HUES48 (cell line): ENCODE data around the gene ANKAR.

Experiments
- H3K27ac ChIP-seq: one replicate; pipeline ENCODE4 v1.7.0; 2013; ENCODE audit warnings: low read depth, low read length, inconsistent platforms
- H3K27me3 ChIP-seq: 2 replicates; pipeline ENCODE4 v1.6.1; 2013; ENCODE audit warnings: mild to moderate bottlenecking, low read length; ENCODE audit not compliant: control insufficient read depth, insufficient read depth
- H3K36me3 ChIP-seq: 2 replicates; pipeline ENCODE4 v1.6.1; 2013; ENCODE audit warnings: low read length; ENCODE audit not compliant: control insufficient read depth, insufficient read depth
- H3K4me1 ChIP-seq: 2 replicates; pipeline ENCODE4 v1.6.1; 2013; ENCODE audit warnings: mild to moderate bottlenecking, low read length; ENCODE audit not compliant: control insufficient read depth, insufficient read depth
- H3K4me3 ChIP-seq: 2 replicates; pipeline ENCODE4 v1.5.1; 2013; ENCODE audit warnings: mild to moderate bottlenecking, low read depth, low read length
- H3K9ac ChIP-seq: 2 replicates; pipeline ENCODE4 v1.6.1; 2013; ENCODE audit warnings: mild to moderate bottlenecking, low read depth, low read length, moderate library complexity
- H3K9me3 ChIP-seq: 2 replicates; pipeline ENCODE4 v1.6.1; 2013; ENCODE audit warnings: low read length; ENCODE audit not compliant: control insufficient read depth, insufficient read depth

Gene ANKAR, protein sequence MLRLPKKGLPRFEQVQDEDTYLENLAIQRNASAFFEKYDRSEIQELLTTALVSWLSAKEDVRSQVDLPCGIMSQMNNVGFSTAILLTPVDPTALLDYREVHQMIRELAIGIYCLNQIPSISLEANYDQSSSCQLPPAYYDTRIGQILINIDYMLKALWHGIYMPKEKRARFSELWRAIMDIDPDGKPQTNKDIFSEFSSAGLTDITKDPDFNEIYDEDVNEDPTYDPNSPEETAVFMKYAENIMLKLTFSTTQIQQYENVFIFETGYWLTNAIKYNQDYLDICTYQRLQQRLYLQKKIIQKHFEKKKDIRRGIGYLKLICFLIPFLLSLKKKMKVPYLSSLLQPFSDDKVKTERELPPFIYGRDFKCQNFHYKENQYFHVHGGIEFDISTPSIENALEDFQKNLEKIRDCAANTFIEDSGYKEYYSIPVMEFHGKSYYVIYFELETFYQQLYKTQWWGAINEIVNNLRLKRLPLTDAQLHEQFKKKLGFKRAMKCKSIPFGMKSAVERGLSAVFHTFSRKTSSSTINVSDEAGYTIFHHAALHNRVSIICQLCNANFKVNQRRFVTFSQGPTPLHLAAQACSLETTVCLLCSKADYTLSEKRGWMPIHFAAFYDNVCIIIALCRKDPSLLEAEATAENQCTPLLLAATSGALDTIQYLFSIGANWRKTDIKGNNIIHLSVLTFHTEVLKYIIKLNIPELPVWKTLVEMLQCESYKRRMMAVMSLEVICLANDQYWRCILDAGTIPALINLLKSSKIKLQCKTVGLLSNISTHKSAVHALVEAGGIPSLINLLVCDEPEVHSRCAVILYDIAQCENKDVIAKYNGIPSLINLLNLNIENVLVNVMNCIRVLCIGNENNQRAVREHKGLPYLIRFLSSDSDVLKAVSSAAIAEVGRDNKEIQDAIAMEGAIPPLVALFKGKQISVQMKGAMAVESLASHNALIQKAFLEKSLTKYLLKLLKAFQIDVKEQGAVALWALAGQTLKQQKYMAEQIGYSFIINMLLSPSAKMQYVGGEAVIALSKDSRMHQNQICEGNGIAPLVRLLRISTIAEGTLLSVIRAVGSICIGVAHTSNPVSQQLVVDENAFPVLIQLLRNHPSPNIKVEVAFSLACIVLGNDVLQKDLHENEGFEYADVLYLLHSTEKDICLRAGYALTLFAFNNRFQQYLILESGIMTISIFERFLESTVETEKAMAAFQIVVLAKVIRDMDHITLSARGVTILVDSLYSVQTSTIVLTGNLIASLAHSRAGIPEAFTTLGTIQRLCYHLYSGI (N-terminal part only)

GRCh38 chr2:189674374-189675112 is at the start of gene ANKAR:
ANKAR (plus strand) TSS chr2:189674670; CDS start chr2:189676491, 1,821 bp downstream.
- Histone ChIP-seq H3K36me3 (peaks cover 26% of the 10 kb centered on the region), H3K4me1 (0 out of 2 replicates have a peak, but pooled peaks cover 5% of the 10 kb centered on the region), H3K4me3 (peak within 1 kb of the TSS; percentile 89), H3K9ac (peak within 1 kb of the TSS; percentile 84), H3K9me3 (no peaks in the 10 kb centered on the region), H3K27me3 (0 out of 2 replicates have a peak, but pooled peaks cover 4% of the 10 kb centered on the region), H3K27ac (peak within 1 kb of the TSS; percentile 52)

DNA sequence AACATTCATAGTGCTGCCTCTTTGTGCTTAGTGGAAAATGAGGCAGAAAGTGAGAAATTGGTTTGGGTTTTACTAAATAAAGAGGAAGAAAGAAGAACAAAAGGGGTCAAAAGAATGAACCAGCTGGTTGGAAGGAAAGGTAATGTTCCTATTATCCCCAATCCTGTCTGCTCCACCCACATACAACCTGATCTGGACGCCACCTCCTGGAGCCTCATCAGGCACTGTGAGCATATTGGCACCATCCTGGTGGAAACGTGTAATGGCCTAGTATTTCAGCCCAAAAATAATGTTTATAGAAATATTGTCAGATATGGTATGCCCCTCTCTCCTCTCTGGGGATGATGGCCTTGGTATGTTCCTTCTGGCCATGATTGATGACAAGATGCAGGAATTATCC is 48.8 kb upstream of the ANKAR start:
- H3K4me3 ChIP-seq, result no peak overlapping the region
- no peaks in the 10 kb centered on the region for H3K9me3 ChIP-seq
- no peaks in the 10 kb centered on the region for H3K27me3 ChIP-seq
- no peaks in the 10 kb centered on the region for H3K36me3 ChIP-seq
- no peak overlapping the region for H3K9ac ChIP-seq
- no peak overlapping the region for H3K27ac ChIP-seq
- H3K4me1 ChIP-seq, result peaks cover 13% of the 10 kb centered on the region

- Histone ChIP-seq H3K4me3 (no peak overlapping the region), H3K27ac (no peak overlapping the region), H3K4me1 (peaks cover 13% of the 10 kb centered on the region), H3K27me3 (no peaks in the 10 kb centered on the region), H3K9me3 (no peaks in the 10 kb centered on the region), H3K36me3 (no peaks in the 10 kb centered on the region), H3K9ac (no peak overlapping the region)
These were observed 46.7 kb upstream of the ANKAR start for GRCh38 chr2:189627789-189628188.

DNA sequence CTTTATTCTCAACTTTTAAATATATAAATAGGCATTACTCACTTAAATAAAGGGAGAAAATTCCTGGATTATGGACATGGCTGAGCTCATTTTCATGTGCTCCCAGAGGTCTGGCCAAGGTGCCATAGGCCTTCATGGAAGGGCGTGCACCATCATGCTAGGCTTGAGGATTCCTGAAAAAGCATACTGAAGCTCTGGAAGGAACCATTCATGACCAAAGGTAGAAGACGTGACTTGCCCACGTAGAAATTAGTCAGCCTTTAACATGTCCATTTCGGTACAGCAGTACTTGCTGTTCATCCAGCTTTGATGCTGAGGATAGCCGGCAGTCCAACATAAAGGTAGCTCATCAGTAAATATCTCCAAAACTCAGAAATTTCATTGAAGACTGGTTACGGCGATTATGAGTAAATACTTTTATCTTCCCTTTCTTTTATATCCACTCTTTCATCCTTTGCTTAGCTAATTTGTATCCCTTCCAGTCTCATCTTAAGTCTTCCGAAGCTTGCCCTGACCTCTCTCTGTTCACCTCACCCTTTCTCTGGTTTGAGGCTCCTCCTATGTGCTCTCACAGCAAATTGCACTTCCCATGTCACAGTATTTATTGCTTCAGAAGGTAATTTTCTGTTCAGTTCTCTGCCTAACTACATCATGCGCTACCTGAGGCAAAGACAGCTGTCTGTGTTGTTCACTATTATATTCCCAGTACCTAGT is 45.5 kb upstream of the ANKAR start:
- no peaks in the 10 kb centered on the region for H3K9me3 ChIP-seq
- H3K36me3 ChIP-seq, result no peaks in the 10 kb centered on the region
- no peaks in the 10 kb centered on the region for H3K27me3 ChIP-seq
- H3K4me1 ChIP-seq, result peaks cover 13% of the 10 kb centered on the region
- no peak overlapping the region for H3K27ac ChIP-seq
- H3K9ac ChIP-seq, result no peak overlapping the region
- no peak overlapping the region for H3K4me3 ChIP-seq

- no peaks in the 10 kb centered on the region for H3K36me3 ChIP-seq
- no peak overlapping the region for H3K4me3 ChIP-seq
- peaks cover 5% of the 10 kb centered on the region; the same call in 1 of the 2 replicates for H3K4me1 ChIP-seq
- no peak overlapping the region for H3K27ac ChIP-seq
- H3K27me3 ChIP-seq, result no peaks in the 10 kb centered on the region
- no peak overlapping the region for H3K9ac ChIP-seq
- no peaks in the 10 kb centered on the region for H3K9me3 ChIP-seq
These were observed 44.7 kb upstream of the ANKAR start for GRCh38 chr2:189629531-189630453.

GRCh38 chr2:189631849-189632248 is 42.6 kb upstream of the ANKAR start:
- Histone ChIP-seq H3K4me1 (peaks cover 5% of the 10 kb centered on the region; the same call in 1 of the 2 replicates), H3K27ac (no peak overlapping the region), H3K9me3 (no peaks in the 10 kb centered on the region), H3K9ac (no peak overlapping the region), H3K27me3 (no peaks in the 10 kb centered on the region), H3K36me3 (no peaks in the 10 kb centered on the region), H3K4me3 (no peak overlapping the region)

- Histone ChIP-seq H3K27me3 (no peaks in the 10 kb centered on the region), H3K4me3 (no peak overlapping the region), H3K27ac (no peak overlapping the region), H3K36me3 (no peaks in the 10 kb centered on the region), H3K9me3 (no peaks in the 10 kb centered on the region), H3K4me1 (peaks cover 5% of the 10 kb centered on the region; the same call in 1 of the 2 replicates), H3K9ac (no peak overlapping the region)
These were observed 41.1 kb upstream of the ANKAR start for GRCh38 chr2:189633392-189633811.

- Histone ChIP-seq H3K9ac (no peak overlapping the region), H3K4me1 (no peaks in the 10 kb centered on the region), H3K36me3 (no peaks in the 10 kb centered on the region), H3K27ac (no peak overlapping the region), H3K27me3 (no peaks in the 10 kb centered on the region), H3K4me3 (no peak overlapping the region), H3K9me3 (no peaks in the 10 kb centered on the region)
These were observed 39.1 kb upstream of the ANKAR start for GRCh38 chr2:189635353-189635752.

DNA sequence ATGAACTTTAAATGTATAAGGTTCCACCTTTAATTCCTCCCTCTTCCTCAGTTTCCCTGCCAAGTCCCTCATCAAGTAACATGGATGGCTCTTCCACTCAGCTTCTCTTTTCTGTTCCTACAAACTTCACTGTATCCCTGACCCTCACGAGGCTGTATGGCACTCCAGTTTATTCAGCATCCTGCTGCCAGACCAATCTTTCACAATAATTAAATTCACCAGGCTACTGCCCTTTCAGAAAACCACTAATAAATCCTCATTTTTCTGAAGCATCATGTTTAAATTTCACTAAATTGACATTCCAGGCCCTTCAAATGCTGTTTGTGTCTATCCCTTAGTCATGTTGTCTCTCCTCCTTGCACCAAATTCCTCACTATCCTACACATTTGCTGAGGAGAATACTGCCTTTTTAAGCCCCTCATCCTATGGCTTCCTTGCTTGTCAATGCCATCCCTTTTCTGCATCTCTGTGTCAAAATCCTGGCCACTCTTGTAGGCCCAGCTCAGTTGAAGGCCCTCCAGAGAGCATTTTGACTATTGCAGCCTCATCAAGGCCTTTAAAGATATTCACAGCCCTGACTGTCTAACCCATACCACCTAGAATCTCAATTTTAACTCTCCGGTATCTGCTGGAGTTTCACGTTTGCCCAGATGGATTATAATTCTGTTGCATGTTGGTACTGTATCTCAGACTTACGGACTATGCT is 36.0 kb upstream of the ANKAR start:
- Histone ChIP-seq H3K4me3 (no peak overlapping the region), H3K9ac (no peak overlapping the region), H3K4me1 (peaks cover 11% of the 10 kb centered on the region), H3K27ac (no peak overlapping the region), H3K9me3 (no peaks in the 10 kb centered on the region), H3K36me3 (no peaks in the 10 kb centered on the region), H3K27me3 (no peaks in the 10 kb centered on the region)
